ENCODE data around the gene CORO1C.

DNA sequence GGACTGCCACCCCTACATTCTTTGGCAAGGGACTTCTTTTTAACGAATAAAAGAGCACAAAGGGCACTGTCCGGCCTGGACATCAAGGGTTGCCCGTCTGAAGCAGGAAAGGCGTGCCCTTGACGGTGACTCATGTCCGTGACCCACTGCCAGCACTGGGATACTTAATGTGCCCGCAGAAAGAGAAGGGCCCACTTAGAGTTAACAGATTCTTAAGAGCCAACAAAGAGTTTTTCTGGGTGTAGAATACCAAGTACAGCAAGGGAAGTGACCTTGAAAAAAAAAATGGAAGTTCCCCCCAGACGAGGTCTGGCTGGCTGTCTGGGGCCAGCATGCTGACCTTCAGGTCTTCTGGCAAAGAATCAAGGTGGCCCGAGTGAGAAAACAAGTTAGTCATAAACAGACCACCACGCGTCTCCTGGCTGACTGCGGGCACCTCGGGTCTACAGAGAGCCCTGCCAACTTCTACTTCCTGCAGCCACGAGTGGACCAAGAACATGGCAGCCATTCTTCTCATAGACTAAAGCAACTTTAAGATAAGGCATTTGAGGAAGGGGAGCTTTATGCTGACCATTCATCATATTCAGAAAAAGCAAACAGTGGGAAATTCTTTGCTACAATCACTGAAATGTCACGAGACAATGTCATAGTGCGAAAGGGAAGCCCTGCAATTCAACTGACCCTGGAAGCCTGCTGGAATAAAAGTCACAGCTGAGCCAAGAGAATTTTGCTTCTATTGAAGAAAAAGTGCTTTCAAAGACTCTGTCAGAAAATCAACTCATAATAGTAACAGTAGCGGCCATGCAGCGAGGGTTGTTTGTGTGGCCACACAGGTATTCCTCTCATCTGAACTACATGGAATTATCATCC is 87.1 kb downstream of the CORO1C start:
- no peak for TF ChIP-seq CTCF (IDR thresholded peaks at IDR 0.05; ENCODE audit: insufficient read depth, low read depth, low read length)
- no peak for TF ChIP-seq EZH2 (IDR thresholded peaks at IDR 0.05; ENCODE audit: insufficient read depth, low read length)

Measured in astrocyte (in vitro differentiated cells and primary cell).